H1 (cell line): ENCODE measurements around the gene TMCC1. TPM values are rescaled to one million over a fixed set of nuclear protein-coding genes. Genes with fewer than 3 reads are reported as not detected.

Experiments
- BCL11A ChIP-seq, 2 experiments: IDR thresholded peaks; one replicate each; pipeline ENCODE4 v1.6.1; 2011; ENCODE audit warnings: low read depth in 2 of 2, low read length in 2 of 2, mild to moderate bottlenecking in 2 of 2
- CHD7 ChIP-seq: fragments of 300-600 bp; sonication (generic); IDR thresholded peaks from 2 replicates; pipeline ENCODE4 v1.7.1; 2012; ENCODE audit warnings: low read length, moderate library complexity, mild to moderate bottlenecking, inconsistent platforms; ENCODE audit not compliant: insufficient replicate concordance
- CREB1 ChIP-seq: IDR thresholded peaks from 2 replicates; pipeline ENCODE4 v1.6.1; 2012; ENCODE audit warnings: inconsistent platforms
- JUN ChIP-seq: IDR thresholded peaks from 2 replicates; pipeline ENCODE4 v1.6.1; 2011; ENCODE audit warnings: low read depth, mild to moderate bottlenecking, improper control_type of control experiment, low read length
- KDM5A ChIP-seq: fragments of 200-600 bp; IDR thresholded peaks from 2 replicates; pipeline ENCODE4 v1.7.1; 2012; ENCODE audit warnings: mild to moderate bottlenecking, low read length, inconsistent platforms, mixed read lengths
- MAX ChIP-seq: IDR thresholded peaks from 2 replicates; pipeline ENCODE4 v1.6.1; 2012; ENCODE audit warnings: inconsistent platforms
- NRF1 ChIP-seq: IDR thresholded peaks from 2 replicates; pipeline ENCODE4 v1.6.1; 2011; ENCODE audit warnings: mild to moderate bottlenecking, low read depth, low read length, improper control_type of control experiment
- POLR2AphosphoS5 ChIP-seq: IDR thresholded peaks from 2 replicates; pipeline ENCODE4 v1.6.1; 2011; ENCODE audit warnings: low read depth, low read length
- RFX5 ChIP-seq: IDR thresholded peaks from 2 replicates; pipeline ENCODE4 v1.6.1; 2011; ENCODE audit warnings: low read depth, low read length, improper control_type of control experiment, borderline replicate concordance
- SP4 ChIP-seq: IDR thresholded peaks from 2 replicates; pipeline ENCODE4 v1.6.1; 2012; ENCODE audit warnings: low read length, inconsistent platforms
- TAF1 ChIP-seq: IDR thresholded peaks from 2 replicates; pipeline ENCODE4 v1.6.1; 2011; ENCODE audit warnings: mild to moderate bottlenecking, low read depth, low read length
- ZNF274 ChIP-seq: IDR thresholded peaks from 2 replicates; pipeline ENCODE4 v1.7.0; 2012; ENCODE audit warnings: low read length, borderline replicate concordance; ENCODE audit errors: extremely low read depth
- polyA plus RNA-seq, 7 experiments: library from polyadenylated mRNA; depleted of rRNA in 3 of 7; stranded (reverse) in 5 of 7; unstranded in 2 of 7; fragments of >200 nt in 5 of 7; fragments of 200-250 nt in 2 of 7; gene quantifications; 1 replicate in 5 of 7; 2 replicates in 1 of 7; 4 replicates in 1 of 7; pipeline versions ENCODE4 v1.2.1 to v1.2.3, GENCODE V29; 2011 to 2013; ENCODE audit warnings: missing spikeins in 2 of 7, mixed read lengths in 2 of 7
- total RNA-seq: library from RNA; stranded (reverse); fragmentation: NEBNext Ultra II Directional; extraction: Animal tissue kit (Norgen Biotek cat#: 25700); gene quantifications from 2 replicates; pipeline ENCODE4 v1.2.1, GENCODE V29; 2021

TMCC1 gene
- total and polyA plus RNA-seq, 2 of the 8 experiments (the other 6 are each of a cell fraction or from before 2014, with no cell fraction given) = 10.4 to 27.1 TPM

GRCh38 chr3:129658110-129658843, 235.2 kb downstream of the TMCC1 start (continued):
- no peak for TF ChIP-seq CHD7
- no peak for TF ChIP-seq POLR2AphosphoS5
- TF ChIP-seq KDM5A = no peak
- no peak for TF ChIP-seq NRF1
- TF ChIP-seq JUN = no peak
- no peak for TF ChIP-seq MAX
- TF ChIP-seq SP4 = no peak
- TF ChIP-seq CREB1 = no peak
- TF ChIP-seq ZNF274 = no peak
- TF ChIP-seq TAF1 = no peak
- TF ChIP-seq BCL11A (IDR thresholded peaks at IDR 0.05; ENCODE audit: low read depth in 2 of 2, low read length in 2 of 2) = no peak
- TF ChIP-seq RFX5 = no peak
